ENCODE results near the gene ALPK1.
"Not testable (repeated sequence)": the region's sequence is repeated elsewhere in the genome, so short reads cannot be mapped to it uniquely, and the experiment has no call there.

The ALPK1 gene

DNA sequence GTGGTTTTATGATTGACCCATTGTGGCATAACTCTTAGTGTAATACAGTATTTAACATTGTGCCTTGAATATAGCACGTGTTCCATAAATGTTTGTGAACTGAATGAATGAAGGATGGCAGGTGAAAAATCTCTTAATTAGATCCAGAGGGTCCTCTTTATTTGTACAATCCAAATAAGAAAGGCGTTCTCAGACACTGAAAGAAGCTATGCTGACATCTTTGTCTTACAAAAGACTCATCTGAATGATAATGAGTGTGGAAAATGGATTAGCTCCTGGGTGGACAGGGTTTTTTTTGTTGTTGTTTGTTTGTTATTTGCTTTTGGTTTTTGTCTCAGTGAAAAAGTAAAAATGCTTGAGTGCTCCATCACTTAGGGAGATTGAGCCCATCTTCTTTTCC lies 156.2 kb downstream of the ALPK1 start:
- no peak for DNase-seq (ENCODE audit: low read depth)

- no peak for DNase-seq (ENCODE audit: low read depth)
Observed at GRCh38 chr4:112472318-112472717, 175.1 kb downstream of the ALPK1 start.

- no peak for DNase-seq (ENCODE audit: low read depth)
Observed at GRCh38 chr4:112473985-112474384, 176.8 kb downstream of the ALPK1 start.

DNA sequence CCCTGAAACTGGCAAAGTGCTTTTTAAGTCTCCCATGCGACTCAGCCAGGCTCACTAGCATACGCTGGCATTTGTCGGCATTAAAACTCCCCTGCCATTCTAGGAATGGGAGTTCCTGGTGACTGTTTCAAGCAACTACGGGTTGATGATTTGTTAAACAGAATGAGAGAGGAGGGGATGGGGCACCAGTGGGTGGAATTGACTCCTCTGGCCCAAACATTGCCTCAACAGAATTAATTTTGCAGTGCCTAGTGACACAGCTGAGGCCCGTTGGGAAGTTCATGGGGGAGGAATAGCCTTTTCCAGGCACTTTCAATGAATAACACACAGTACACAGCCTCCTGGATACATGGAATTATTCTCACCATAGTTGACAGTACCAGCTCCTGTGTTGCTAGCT lies 188.8 kb downstream of the ALPK1 start:
- no peak for DNase-seq (ENCODE audit: low read depth)

DNA sequence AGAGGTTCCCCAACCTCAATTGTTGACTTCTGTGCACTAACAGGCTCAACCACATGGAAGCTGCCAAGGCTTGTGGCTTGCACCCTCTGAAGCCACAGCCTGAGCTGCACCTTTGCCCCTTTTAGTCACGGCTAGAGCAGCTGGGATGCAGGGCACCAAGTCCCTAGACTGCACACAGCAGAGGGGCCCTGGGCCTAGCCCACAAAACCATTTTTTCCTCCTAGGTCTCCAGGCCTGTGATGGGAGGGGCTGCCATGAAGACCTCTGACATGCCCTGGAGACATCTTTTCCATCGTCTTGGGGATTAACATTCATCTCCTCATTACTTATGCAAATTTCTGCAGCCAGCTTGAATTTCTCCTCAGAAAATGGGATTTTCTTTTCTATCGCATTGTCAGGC lies 193.6 kb downstream of the ALPK1 start:
- DNase-seq (ENCODE audit: low read depth), result not testable (repeated sequence)

Data from amniotic epithelial cell (primary cell).